ENCODE results near the gene PRAME.

Gene PRAME

GRCh38 chr22:22579869-22580604 is 21.0 kb upstream of the PRAME start:
- DNase-seq: no peak

GRCh38 chr22:22578702-22579424 is 19.8 kb upstream of the PRAME start:
- DNase-seq: peak in 1 of 2 experiments; percentile 6

GRCh38 chr22:22576989-22577427 is 17.9 kb upstream of the PRAME start:
- DNase-seq: no peak

DNA sequence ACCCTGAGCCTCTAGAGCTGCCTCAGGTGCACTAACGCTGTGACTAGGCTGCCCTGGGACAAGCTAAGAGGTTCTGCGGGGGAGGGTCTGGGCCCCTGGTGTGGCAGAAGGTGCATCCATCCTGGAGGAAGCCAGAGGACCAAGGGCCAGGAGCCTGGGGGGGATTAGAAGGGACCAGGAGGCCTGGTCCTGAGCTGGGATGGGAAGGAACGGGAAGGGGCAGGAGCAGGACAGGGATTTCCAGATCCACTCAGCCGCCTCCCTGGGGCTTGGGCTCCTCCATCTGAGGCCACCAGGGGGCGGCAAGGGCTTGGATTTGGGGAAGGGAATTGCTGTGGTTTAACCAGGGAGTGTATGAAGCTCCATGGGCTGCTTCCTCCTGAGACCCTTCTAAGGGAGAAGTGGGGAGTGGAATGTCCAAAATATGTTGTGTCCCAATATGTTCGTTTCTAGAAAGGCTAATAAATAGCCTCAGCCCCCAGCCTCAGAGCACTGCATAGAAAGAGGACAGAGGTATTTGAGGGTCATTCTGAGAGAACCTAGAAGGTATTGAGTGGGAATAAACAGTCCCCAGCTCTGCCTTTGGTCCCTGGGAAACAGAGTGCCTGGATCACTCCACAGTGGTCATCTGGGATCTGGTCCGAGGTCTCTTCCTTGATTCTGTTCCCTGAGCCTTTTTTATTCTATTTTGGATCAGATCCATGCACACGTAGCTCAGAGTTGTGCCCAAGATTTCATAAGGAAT is 17.4 kb upstream of the PRAME start:
- DNase-seq: peak; percentile 10 to 60

GRCh38 chr22:22574361-22574760 is 15.3 kb upstream of the PRAME start:
- no peak for DNase-seq

DNA sequence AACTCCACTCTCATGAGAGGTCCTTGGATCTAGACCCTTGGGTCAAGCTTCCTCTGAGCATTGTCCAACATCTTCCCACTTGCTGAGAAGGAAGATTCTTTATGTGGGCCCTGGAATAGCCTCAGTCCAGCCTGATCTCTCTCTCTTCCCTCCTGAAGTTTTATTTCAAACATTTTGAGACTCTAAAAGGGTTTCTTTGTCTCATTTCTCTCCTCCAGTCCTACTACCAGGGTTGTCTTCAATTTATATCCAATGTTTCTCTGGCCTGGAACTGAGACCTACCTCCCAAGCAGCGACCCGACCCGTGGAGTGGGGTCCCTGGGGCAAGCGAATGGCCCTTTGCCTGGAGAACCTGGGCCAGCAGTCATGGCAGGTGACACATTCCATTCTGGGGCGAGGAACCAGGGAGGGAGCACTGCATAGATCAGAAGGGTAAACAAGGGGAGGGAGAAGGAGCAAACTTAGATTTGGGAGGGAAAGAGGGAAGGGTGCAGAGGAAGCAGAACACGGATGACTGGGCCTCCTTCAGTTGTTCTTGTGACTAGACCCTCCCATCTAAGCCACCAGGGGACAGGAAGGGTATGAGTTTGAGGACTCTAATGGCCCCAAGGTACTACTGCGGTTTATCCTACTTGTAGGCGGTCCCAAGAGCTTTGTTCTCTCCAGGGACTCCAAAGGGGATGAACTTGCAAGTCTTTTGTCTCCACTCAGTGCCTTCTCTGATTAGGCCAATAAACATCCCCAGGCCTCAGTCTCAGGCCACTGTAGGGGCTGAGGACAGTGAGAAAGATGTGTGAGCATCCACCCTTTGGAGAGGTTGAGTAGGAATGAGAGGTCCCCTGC is 14.2 kb upstream of the PRAME start:
- DNase-seq: no peak

GRCh38 chr22:22571862-22572261 is 12.8 kb upstream of the PRAME start:
- DNase-seq: no peak

DNA sequence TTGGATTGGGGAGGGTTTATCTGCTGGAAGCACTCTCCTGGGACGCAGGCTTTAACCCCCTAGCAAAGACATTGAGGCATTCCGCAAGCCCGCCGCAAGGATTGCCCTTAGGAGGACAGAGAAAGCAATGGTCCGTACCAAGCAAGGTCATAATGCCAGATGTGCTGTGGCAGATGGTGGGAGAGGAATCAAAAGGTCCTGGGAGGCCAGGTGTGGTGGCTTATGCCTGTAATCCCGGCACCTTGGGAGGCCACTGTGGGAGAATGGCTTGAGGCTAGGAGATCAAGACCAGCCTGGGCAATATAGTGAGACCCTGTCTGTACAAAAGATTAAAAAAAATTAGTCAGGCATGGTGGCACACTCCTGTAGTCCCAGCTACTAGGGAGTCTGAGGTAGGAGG is 12.4 kb upstream of the PRAME start:
- DNase-seq: no peak

DNA sequence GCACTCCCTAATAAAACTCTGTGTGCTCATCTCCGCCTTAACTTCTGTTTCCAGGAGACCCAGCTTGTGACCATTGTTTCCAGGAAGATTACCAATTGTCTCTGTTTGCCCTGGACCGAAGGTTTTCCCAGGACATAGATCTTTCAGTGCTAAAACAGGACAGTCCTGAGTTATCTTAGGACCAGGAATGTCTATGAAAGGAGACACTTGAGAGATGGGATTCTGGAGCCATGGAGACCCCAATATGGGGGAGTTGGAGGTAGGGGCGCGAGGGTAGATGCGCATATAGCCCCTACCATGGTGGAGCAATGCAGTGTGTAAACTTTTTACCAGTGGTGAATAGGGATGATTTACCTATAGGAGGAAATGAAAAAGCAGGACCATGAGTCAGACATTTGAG is 10.2 kb upstream of the PRAME start:
- no peak for DNase-seq

DNA sequence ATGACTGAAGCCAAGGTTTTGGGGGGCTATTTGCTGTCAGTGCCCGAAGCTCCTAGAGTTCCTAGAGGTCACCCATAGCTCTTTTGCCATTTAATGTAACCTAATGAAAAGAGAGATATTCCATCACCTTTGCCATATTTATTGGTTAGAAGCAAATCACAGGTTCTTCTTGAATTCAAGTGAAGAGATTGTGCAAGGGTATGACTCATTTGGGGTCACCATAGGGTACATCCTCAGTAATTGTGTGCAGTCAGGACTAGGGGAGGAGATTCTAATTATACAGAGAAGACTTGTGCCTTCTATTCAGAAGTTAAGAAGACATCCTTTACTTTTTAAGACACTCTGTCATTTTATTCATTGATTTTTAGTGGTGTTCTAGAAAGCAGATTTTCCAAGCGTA is 6.9 kb upstream of the PRAME start:
- DNase-seq: no peak

DNA sequence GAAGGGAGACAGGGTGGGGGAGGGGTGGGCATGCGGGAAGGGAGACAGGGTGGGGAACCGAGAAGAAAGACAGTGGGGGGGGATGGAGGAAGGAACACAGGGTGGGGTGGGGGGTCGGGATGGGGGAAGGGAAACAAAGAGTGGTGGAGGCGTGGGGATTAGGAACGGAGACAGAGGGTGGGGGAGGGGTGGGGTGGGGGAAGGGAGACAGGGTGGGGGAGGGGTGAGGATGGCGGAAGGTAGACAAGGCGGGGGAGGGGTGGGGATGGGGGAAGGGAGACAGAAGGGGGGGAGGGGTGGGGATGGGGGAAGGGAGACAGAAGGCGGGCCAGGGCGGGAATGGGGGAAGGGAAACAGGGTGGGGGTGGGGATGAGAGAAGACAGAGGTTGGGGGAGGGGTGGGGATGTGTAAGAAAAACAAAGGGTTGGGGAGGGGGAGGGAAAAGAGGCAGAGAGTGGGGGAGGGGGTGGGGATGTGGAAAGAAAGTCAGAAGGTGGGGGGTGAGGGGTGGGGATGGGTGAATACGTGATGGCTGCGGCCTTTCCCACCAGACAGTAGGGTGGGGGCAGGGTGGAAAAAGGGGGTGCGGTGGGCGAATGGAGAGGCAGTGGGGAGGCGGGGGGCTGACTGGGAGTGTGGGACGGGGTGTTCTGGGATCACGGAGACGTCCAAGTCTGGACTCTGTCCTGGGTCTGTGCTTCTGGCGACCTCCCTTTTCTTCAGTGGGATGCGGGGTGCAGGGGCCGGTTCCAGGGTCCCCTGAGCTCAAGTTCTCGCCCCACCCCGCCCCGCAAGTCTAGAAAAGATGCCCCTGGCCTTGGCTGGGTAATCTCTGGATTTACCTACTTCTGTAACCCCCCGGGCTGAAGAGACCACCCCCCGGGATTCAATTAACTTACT is 744 bp downstream of the PRAME start:
- DNase-seq: no peak

DNA sequence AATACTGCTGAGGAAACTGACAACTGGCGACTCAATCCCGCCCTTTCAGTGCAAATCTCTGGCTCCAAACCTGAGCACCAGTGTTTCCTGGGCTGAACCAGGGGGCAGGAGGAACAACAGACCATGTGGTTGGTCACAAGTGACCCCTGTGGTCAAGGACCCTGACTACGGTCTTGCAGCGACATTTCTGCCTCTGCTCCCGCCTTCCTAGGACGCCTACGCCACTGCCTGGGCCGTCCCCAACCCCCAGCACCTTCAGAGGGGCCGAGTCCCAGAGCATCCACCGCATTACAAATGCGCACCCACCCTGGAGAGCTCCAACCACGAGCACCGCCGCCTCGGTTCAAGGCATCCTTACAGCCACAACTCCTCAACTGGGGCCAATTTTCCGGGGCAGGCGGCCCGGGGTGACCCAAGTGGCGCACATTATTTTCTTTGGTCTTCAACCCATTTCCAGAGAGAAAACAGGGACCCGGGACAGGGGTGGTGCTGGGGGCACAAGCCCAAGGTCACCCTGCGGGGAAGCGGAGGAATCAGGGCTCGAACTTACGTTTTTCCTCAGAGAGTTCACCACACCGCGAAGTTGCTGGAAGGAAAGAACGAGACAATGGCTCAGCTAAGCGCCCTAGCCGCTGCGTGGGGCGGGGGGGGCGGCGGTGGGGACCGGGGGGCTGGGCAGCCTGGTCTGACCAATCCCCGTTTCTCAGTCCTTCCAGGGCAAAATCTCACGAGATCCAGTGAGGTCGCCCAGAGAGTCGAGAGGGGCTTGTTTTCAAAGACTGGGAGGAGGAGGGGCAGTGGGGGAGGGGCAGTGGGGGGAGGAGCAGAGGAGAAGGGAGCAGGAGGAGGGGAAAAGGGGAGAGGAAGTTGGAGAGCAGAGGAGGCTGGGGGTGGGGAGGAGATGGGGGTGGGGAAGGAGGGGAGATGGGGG is 1.8 kb downstream of the PRAME start:
- DNase-seq: no peak

DNA sequence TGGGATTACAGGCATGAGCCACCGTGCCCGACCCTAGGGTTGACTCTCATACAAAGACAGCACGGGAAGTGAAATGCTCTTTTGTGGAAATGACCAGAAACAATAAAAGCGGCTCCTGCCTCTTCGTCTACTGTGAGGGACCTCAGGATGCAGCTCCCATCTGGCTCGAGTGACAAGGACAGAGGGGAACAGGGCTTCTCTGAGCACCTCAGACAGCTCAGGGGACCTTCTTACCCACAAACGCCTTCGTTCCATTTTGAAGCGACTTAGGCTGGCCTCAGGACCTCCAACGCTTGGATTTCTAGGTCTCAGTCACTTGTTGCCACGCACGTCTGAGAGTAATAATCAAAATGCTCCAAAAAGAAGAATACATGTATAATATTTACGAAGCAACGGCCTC is 2.5 kb downstream of the PRAME start:
- DNase-seq: no peak

DNA sequence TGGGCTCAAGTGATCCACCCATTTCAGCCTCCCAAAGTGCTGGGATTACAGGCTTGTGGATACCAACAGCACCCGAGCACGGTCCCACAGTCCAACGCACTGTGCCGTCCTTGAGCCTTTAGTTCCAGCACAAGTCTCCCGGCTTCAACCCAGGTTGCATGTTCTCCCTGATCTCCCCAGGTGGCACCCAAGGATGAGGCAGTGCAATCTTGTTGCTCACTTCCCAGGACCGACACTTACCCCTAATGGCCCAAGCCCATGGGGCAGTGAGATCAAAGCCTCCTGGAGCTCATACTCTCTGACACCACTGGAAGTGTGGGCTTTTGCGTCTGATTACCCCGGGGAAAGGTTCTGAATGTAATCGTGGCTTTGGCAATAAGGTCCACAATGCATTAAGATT is 3.5 kb downstream of the PRAME start:
- DNase-seq: no peak

DNA sequence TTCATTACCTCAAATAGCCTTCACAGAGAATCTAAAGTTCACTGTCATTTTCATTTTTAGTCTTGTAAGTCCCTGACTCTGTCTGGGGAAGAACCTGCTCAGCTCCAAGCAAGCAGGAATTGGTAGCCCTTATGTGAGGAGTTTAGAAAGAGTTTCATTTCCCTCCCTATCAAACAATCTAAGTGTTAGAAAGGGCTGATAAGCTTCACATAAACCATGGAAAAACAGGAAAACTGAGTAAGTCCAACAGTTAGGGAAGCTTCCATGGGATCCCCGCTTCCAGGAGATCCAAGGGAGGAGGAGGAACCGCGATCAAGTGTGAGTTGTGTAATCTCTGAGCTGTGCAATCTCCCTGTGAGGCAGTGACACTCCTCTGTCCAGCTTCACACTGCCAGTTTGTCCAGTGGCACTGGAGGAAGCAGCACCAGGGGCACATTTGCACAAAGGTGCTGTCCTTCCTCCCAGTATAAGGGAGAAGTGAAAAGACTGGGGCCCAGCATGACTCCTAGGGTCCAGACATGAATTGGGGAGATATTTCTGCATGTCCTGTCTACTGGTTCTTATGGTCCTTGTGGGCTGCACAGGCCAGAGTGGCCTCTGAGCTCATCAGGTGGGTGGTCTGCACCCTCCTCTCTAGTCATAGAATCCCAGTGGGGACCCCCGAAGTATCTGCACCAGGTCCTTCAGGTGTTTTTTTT is 4.3 kb downstream of the PRAME start:
- no peak for DNase-seq

DNA sequence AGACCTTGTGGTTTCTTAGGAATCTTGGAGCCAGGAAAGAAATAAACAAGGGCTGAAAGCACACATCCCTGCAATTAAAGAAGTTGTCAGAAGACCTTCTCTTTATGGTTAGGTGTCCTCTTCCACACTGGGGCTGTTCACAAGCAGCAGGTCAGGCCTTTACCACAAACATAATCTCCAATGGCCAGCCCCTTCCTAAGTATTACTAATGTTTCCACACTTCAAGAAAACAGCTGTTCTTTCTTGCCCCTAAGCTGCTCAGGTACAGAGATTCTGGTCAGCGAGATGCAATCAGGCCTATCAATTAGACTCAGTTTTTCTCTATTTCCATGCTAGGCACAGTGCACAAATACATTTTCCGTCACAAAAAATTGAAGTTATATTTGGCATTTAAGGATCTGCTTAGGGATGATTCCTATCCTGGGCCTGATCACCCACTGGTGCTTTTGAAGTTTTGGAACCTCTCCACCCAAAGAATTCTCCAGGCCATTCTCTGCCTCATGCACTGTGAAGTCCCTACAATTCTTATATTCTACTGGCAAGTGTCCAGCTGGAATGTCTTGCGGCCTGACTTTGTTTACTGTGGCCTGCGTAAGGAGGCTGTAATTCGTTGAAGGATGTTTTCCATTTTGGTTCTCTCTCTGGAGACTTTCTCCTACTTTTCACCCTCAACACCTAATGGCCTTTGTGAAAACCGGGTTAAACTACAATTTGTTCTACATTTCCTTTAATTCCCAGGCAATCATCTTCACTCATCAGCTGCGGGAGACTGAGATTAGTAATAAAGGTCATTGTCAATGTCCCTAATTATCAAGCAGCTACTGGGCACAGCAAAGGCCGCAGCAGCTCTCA is 5.1 kb downstream of the PRAME start:
- DNase-seq: no peak

DNA sequence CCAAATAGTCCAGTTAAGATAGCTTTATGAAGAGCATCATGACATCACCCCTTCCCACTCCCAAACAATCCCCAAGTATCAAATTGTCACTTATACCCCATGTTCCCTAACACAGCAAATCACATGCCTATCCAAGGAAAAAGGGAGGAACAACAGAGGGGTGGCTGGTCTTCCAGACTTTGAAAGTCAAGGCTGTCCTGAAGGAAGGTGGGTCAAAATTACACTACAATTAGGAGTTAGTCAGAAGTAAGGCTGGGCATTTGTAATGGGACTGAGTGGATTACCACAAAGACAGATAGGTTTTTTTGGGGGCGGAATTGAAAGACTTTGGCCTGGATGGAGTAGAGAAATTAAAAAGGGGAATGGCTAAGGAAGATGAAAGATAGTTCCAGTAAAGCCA is 5.9 kb downstream of the PRAME start:
- DNase-seq: no peak

GRCh38 chr22:22552630-22553029 is 6.4 kb downstream of the PRAME start:
- DNase-seq: no peak

All from NCI-H446 (cell line).